HCT116 (cell line): ENCODE measurements around the gene LRRFIP1. TPM values are rescaled to one million over a fixed set of nuclear protein-coding genes. Genes with fewer than 3 reads are reported as not detected.

Experiments
- ATAC-seq: fragments of 200-7000 bp; cut with Tn5 transposase; 2 replicates; pipeline ENCODE4 v1.9.1; 2020; ENCODE audit warnings: mild to moderate bottlenecking, moderate library complexity
- BruUV-seq: library from RNA; stranded (reverse); fragments of 400-500 nt; replicated peaks from 2 replicates; lab custom pipeline; 2021; lab: Mats Ljungman, UMichigan
- CTCF ChIA-PET: fragments of 300-600 bp; sonication (Branson Sonifier 250); formaldehyde crosslinking; loops from one replicate; lab custom pipeline; 2021; ENCODE audit warnings: antibody characterized with exemption; lab: Charles Lee
- POLR2A ChIA-PET: fragments of 300-600, 350-600 bp; sonication (Branson Sonifier 250); formaldehyde crosslinking; loops from one replicate; lab custom pipeline; 2021; ENCODE audit warnings: antibody characterized with exemption; lab: Charles Lee
- RAD21 ChIA-PET, 2 experiments: fragments of 300-600 bp; sonication (Branson Sonifier 250); formaldehyde crosslinking; loops; one replicate each; lab custom pipeline; 2023; ENCODE audit warnings: low total read pairs in 2 of 2; ENCODE audit not compliant: uncharacterized antibody in 2 of 2, unreplicated experiment in 2 of 2, low non-redundant PET in 1 of 2; lab: Charles Lee
- DNase-seq: peaks from one replicate; pipeline ENCODE4 v3.0.0-alpha.2; 2010; ENCODE audit warnings: low read depth, low spot score
- H2AFZ ChIP-seq: fragments of 200-600 bp; shearing (Covaris generic), sonication (generic); 2 replicates; pipeline ENCODE4 v1.6.1; 2017; ENCODE audit warnings: low read depth, mixed run types, mixed read lengths, antibody characterized with exemption, low read length; ENCODE audit not compliant: poor library complexity, severe bottlenecking
- H3K27ac ChIP-seq: 2 replicates; pipeline ENCODE4 v1.5.1; 2012; ENCODE audit warnings: low read depth, low read length
- H3K27me3 ChIP-seq: fragments of 200-600 bp; sonication (generic); 2 replicates; pipeline ENCODE4 v1.6.1; 2016; ENCODE audit warnings: mixed run types, low read length, mixed read lengths; ENCODE audit not compliant: insufficient read depth
- H3K36me3 ChIP-seq, 2 experiments: fragments of 200-500 bp in 1 of 2; fragments of 200-600 bp in 1 of 2; sonication (Bioruptor generic) in 1 of 2; sonication (generic) in 1 of 2; 2 replicates each; pipeline versions ENCODE4 v1.5.1 to v1.6.1; 2014 to 2016; ENCODE audit warnings: low read length in 2 of 2, inconsistent platforms in 1 of 2, mixed read lengths in 1 of 2, mixed run types in 1 of 2; ENCODE audit not compliant: insufficient read depth in 2 of 2, control insufficient read depth in 1 of 2
- H3K4me1 ChIP-seq, 2 experiments: fragments of 200-600 bp in 1 of 2; sonication (generic) in 1 of 2; 2 replicates each; pipeline versions ENCODE4 v1.5.1 to v1.6.1; 2012 to 2017; ENCODE audit warnings: low read length in 2 of 2, inconsistent platforms in 1 of 2, mild to moderate bottlenecking in 1 of 2, mixed read lengths in 1 of 2, mixed run types in 1 of 2, moderate library complexity in 1 of 2; ENCODE audit not compliant: insufficient read depth in 2 of 2, control insufficient read depth in 1 of 2
- H3K4me2 ChIP-seq: fragments of 200-600 bp; sonication (generic); 2 replicates; pipeline ENCODE4 v1.6.1; 2017; ENCODE audit warnings: mixed run types, low read length, mixed read lengths
- H3K4me3 ChIP-seq, 2 experiments: fragments of 200-600 bp in 1 of 2; sonication (generic) in 1 of 2; replicated peaks in 1 of 2; 2 replicates each; pipeline ENCODE4 v1.5.1; 2011 to 2016; ENCODE audit warnings: low read length in 2 of 2, control low read depth in 1 of 2, low read depth in 1 of 2, mild to moderate bottlenecking in 1 of 2, mixed read lengths in 1 of 2, mixed run types in 1 of 2
- H3K79me2 ChIP-seq: fragments of 200-600 bp; sonication (generic); 2 replicates; pipeline ENCODE4 v1.6.1; 2017; ENCODE audit warnings: mild to moderate bottlenecking, mixed run types, low read length, moderate library complexity, mixed read lengths; ENCODE audit not compliant: insufficient read depth
- H3K9ac ChIP-seq: fragments of 200-600 bp; sonication (generic); 2 replicates; pipeline ENCODE4 v1.6.1; 2016; ENCODE audit warnings: low read length, mixed read lengths
- H3K9me2 ChIP-seq: fragments of 200-600 bp; sonication (generic), shearing (Covaris generic); 2 replicates; pipeline ENCODE4 v1.6.1; 2017; ENCODE audit warnings: mixed run types, mild to moderate bottlenecking, moderate library complexity; ENCODE audit not compliant: insufficient read depth
- H3K9me3 ChIP-seq, 2 experiments: fragments of 200-500 bp in 1 of 2; fragments of 200-600 bp in 1 of 2; sonication (Bioruptor generic) in 1 of 2; sonication (generic) in 1 of 2; 2 replicates each; pipeline ENCODE4 v1.6.1; 2014 to 2017; ENCODE audit warnings: low read length in 2 of 2, mixed read lengths in 2 of 2, inconsistent platforms in 1 of 2, low read depth in 1 of 2, mild to moderate bottlenecking in 1 of 2, mixed run types in 1 of 2, moderate library complexity in 1 of 2; ENCODE audit not compliant: control insufficient read depth in 1 of 2, insufficient read depth in 1 of 2
- H4K20me1 ChIP-seq: fragments of 200-600 bp; sonication (generic), shearing (Covaris generic); 2 replicates; pipeline ENCODE4 v1.6.1; 2017; ENCODE audit warnings: mixed run types, mild to moderate bottlenecking, moderate library complexity; ENCODE audit not compliant: insufficient read depth
- ATF3 ChIP-seq: IDR thresholded peaks from 2 replicates; pipeline ENCODE4 v1.6.1; 2012
- CBX3 ChIP-seq: IDR thresholded peaks from 2 replicates; pipeline ENCODE4 v1.6.1; 2012; ENCODE audit warnings: low read depth
- CEBPB ChIP-seq: IDR thresholded peaks from 2 replicates; pipeline ENCODE4 v1.6.1; 2012; ENCODE audit warnings: low read depth
- ELF1 ChIP-seq: IDR thresholded peaks from 2 replicates; pipeline ENCODE4 v1.6.1; 2012; ENCODE audit warnings: low read depth, borderline replicate concordance
- EZH2 ChIP-seq: fragments of 200-600 bp; sonication (generic); IDR thresholded peaks from 2 replicates; pipeline ENCODE4 v1.6.1; 2017; ENCODE audit warnings: antibody characterized with exemption, mixed run types
- EZH2phosphoT487 ChIP-seq: fragments of 200-600 bp; IDR thresholded peaks from 2 replicates; pipeline ENCODE4 v1.6.1; 2018; ENCODE audit warnings: antibody characterized with exemption, borderline replicate concordance
- JUND ChIP-seq: IDR thresholded peaks from 2 replicates; pipeline ENCODE4 v1.6.1; 2012
- MAX ChIP-seq: IDR thresholded peaks from 2 replicates; pipeline ENCODE4 v1.6.1; 2012
- REST ChIP-seq: IDR thresholded peaks from 2 replicates; pipeline ENCODE4 v1.6.1; 2012; ENCODE audit warnings: low read depth
- SIN3A ChIP-seq: IDR thresholded peaks from 2 replicates; pipeline ENCODE4 v1.6.1; 2012; ENCODE audit warnings: low read depth
- SP1 ChIP-seq: IDR thresholded peaks from 2 replicates; pipeline ENCODE4 v1.6.1; 2012; ENCODE audit warnings: low read depth
- SRF ChIP-seq: IDR thresholded peaks from 2 replicates; pipeline ENCODE4 v1.6.1; 2012; ENCODE audit warnings: low read depth
- YY1 ChIP-seq: IDR thresholded peaks from 2 replicates; pipeline ENCODE4 v1.6.1; 2011; ENCODE audit warnings: low read length, low read depth, moderate library complexity, mild to moderate bottlenecking; ENCODE audit not compliant: insufficient replicate concordance; ENCODE audit errors: extremely low read depth
- intact Hi-C: fragments of 100-400 bp; cut with micrococcal nuclease; formaldehyde crosslinking; loops from 2 replicates; pipeline ENCODE4 v1.10.0; 2022
- total RNA-seq: library from RNA; stranded (reverse); gene quantifications from one replicate; pipeline ENCODE4 v1.2.1, GENCODE V29; 2021; ENCODE audit not compliant: unreplicated experiment

LRRFIP1 gene
- total RNA-seq, 1 experiment from 2014 or later = 76.9 TPM

- H3K79me2 ChIP-seq = no peaks in the 10 kb centered on the region
- no peaks in the 10 kb centered on the region for H3K9me3 ChIP-seq
- TF ChIP-seq CEBPB (no peak), REST (no peak), SRF (no peak), ATF3 (no peak), MAX (no peak), EZH2phosphoT487 (no peak), EZH2 (no peak), SIN3A (no peak), SP1 (no peak), YY1 (no peak), ELF1 (no peak), JUND (no peak), CBX3 (no peak)
- no peak overlapping the region for H3K9ac ChIP-seq
- ATAC-seq (no peak), DNase-seq (no peak)
- ChIA-PET RAD21 (no interaction called here), POLR2A (no interaction called here), CTCF (interaction anchor here (1.0 to 1.8 kb wide), 2 partner anchors 12 to 23 kb away, joined by 3 to 16 read pairs; no protein-coding TSS in a partner anchor)
- H3K4me3 ChIP-seq = no peak overlapping the region
- H3K27me3 ChIP-seq = 0 out of 2 replicates have a peak, but pooled peaks cover 3% of the 10 kb centered on the region
- no TSS peak for BruUV-seq
- H3K4me2 ChIP-seq = peak overlapping the region; percentile 52; the same call in 1 of the 2 replicates
- H3K36me3 ChIP-seq = no peaks in the 10 kb centered on the region
- intact Hi-C loops = no loop called here
- H3K27ac ChIP-seq = no peak overlapping the region
- no peaks in the 10 kb centered on the region for H4K20me1 ChIP-seq
- no peaks in the 10 kb centered on the region for H3K9me2 ChIP-seq
- peaks cover 6 to 9% of the 10 kb centered on the region in 2 experiments for H3K4me1 ChIP-seq
- no peak overlapping the region for H2AFZ ChIP-seq
Observed at GRCh38 chr2:237661799-237662328, 34.5 kb downstream of the LRRFIP1 start.
